ENCODE results near the gene SH3PXD2A.

DNA sequence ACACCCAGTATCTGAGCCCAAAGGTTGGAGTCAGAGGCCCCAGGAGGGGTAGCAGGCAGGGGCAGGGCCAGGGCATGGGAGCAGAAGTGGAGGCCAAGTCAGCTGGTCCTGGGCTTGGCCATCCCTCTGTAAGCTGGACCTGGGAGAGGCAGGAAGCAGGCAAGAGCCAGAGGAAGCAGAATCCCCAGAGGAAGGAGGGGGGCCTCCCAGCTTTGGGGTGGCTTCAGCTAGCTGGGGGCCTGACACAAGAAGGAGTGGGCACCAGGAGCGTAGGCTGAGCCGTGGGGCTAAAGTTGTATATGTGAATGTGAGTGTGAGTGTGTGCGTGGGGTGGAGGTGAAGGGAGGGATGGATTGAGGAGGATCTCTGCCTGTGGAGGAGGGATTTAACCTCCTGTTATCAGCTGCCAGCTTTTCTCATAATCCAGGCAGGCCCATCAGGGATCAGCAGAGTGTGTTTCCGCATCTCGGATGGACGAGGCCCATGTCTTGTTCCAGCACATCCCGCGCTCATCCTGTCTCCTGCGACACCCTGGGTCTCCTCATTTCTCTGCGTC is 307.9 kb downstream of the SH3PXD2A start:
- TF ChIP-seq POLR2A (IDR thresholded peaks at IDR 0.05) (no peak), POLR2AphosphoS5 (IDR thresholded peaks at IDR 0.05; ENCODE audit: insufficient read depth in 1 of 2, low read depth in 1 of 2) (no peak)
- TF ChIP-seq, protein P1, sequence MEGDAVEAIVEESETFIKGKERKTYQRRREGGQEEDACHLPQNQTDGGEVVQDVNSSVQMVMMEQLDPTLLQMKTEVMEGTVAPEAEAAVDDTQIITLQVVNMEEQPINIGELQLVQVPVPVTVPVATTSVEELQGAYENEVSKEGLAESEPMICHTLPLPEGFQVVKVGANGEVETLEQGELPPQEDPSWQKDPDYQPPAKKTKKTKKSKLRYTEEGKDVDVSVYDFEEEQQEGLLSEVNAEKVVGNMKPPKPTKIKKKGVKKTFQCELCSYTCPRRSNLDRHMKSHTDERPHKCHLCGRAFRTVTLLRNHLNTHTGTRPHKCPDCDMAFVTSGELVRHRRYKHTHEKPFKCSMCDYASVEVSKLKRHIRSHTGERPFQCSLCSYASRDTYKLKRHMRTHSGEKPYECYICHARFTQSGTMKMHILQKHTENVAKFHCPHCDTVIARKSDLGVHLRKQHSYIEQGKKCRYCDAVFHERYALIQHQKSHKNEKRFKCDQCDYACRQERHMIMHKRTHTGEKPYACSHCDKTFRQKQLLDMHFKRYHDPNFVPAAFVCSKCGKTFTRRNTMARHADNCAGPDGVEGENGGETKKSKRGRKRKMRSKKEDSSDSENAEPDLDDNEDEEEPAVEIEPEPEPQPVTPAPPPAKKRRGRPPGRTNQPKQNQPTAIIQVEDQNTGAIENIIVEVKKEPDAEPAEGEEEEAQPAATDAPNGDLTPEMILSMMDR (IDR thresholded peaks at IDR 0.05) = no peak
